Measurements from ENCODE around the gene STT3B. TPM values are rescaled to one million over a fixed set of nuclear protein-coding genes. Genes with fewer than 3 reads are reported as not detected.

STT3B gene
- total RNA-seq, 2 donors from 2014 or later: 44.5 to 65.1 TPM

- WGBS, 2 donors: 87 to 90% methylated on average over 2 to 5 of the region's 5 CpGs
- H3K4me1 ChIP-seq: peaks cover 37% of the 10 kb centered on the region
- no peaks in the 10 kb centered on the region for H3K9me3 ChIP-seq
- DNase-seq (no peak), ATAC-seq (no peak)
- no peaks in the 10 kb centered on the region for H3K36me3 ChIP-seq (replicated peaks in 1 of 2; ENCODE audit: insufficient read depth in 1 of 2, low read depth in 2 of 2)
- H3K27me3 ChIP-seq: no peaks in the 10 kb centered on the region
- TF ChIP-seq CTCF (IDR thresholded peaks at IDR 0.05): no peak
- TF ChIP-seq POLR2A (IDR thresholded peaks at IDR 0.05): no peak
- no peak overlapping the region for H3K4me3 ChIP-seq
- intact Hi-C loops (cut with DNase I): no loop called here
- no peak overlapping the region for H3K27ac ChIP-seq
Observed at GRCh38 chr3:31561891-31562290, 29.2 kb downstream of the STT3B start.

GRCh38 chr3:31562525-31562924 lies 29.8 kb downstream of the STT3B start:
- no peak for DNase-seq
- no peak overlapping the region for H3K27ac ChIP-seq
- TF ChIP-seq POLR2A (IDR thresholded peaks at IDR 0.05) (no peak), CTCF (IDR thresholded peaks at IDR 0.05) (no peak)
- intact Hi-C loops (cut with DNase I): no loop called here
- WGBS, 2 donors: 93% methylated on average over 6 to 8 of the region's 8 CpGs
- no peak for ATAC-seq
- peaks cover 41% of the 10 kb centered on the region for H3K4me1 ChIP-seq
- H3K36me3 ChIP-seq (replicated peaks in 1 of 2; ENCODE audit: insufficient read depth in 1 of 2, low read depth in 2 of 2): no peaks in the 10 kb centered on the region
- H3K9me3 ChIP-seq: no peaks in the 10 kb centered on the region
- no peaks in the 10 kb centered on the region for H3K27me3 ChIP-seq
- H3K4me3 ChIP-seq: no peak overlapping the region

- 8 to 14% methylated on average over 1 of the region's 1 CpG for WGBS, 2 donors
- Histone ChIP-seq H3K36me3 (replicated peaks in 1 of 2; ENCODE audit: insufficient read depth in 1 of 2, low read depth in 2 of 2) (no peaks in the 10 kb centered on the region), H3K4me1 (peaks cover 51% of the 10 kb centered on the region), H3K27ac (peak overlapping the region in 1 of 4 donors; percentile 21), H3K9me3 (no peaks in the 10 kb centered on the region), H3K27me3 (no peaks in the 10 kb centered on the region), H3K4me3 (no peak overlapping the region)
- no peak for DNase-seq
- TF ChIP-seq CTCF (IDR thresholded peaks at IDR 0.05) (no peak), POLR2A (IDR thresholded peaks at IDR 0.05) (no peak)
- peak; percentile 40 for ATAC-seq
- intact Hi-C loops (cut with DNase I): no loop called here
Observed at GRCh38 chr3:31565288-31565687, 32.6 kb downstream of the STT3B start.

GRCh38 chr3:31567036-31567435 lies 34.3 kb downstream of the STT3B start:
- intact Hi-C loops (cut with DNase I): no loop called here
- H3K4me1 ChIP-seq: peaks cover 61% of the 10 kb centered on the region
- WGBS, 2 donors: 79 to 80% methylated on average over 1 of the region's 1 CpG
- H3K36me3 ChIP-seq (replicated peaks in 1 of 2; ENCODE audit: insufficient read depth in 1 of 2, low read depth in 2 of 2): no peaks in the 10 kb centered on the region
- ATAC-seq: no peak
- no peaks in the 10 kb centered on the region for H3K27me3 ChIP-seq
- no peak overlapping the region for H3K27ac ChIP-seq
- H3K9me3 ChIP-seq: no peaks in the 10 kb centered on the region
- DNase-seq: no peak
- no peak overlapping the region for H3K4me3 ChIP-seq
- TF ChIP-seq POLR2A (IDR thresholded peaks at IDR 0.05) (no peak), CTCF (IDR thresholded peaks at IDR 0.05) (peak in 2 of 7 experiments; percentile 5 to 10)

- H3K4me1 ChIP-seq: peaks cover 45% of the 10 kb centered on the region
- TF ChIP-seq CTCF (IDR thresholded peaks at IDR 0.05) (no peak), POLR2A (IDR thresholded peaks at IDR 0.05) (no peak)
Observed at GRCh38 chr3:31568649-31569048, 35.9 kb downstream of the STT3B start.

More at GRCh38 chr3:31568649-31569048, 35.9 kb downstream of the STT3B start:
- DNase-seq (no peak), ATAC-seq (no peak)
- Histone ChIP-seq H3K9me3 (no peaks in the 10 kb centered on the region), H3K27me3 (no peaks in the 10 kb centered on the region), H3K27ac (no peak overlapping the region), H3K4me3 (no peak overlapping the region), H3K36me3 (replicated peaks in 1 of 2; ENCODE audit: insufficient read depth in 1 of 2, low read depth in 2 of 2) (no peaks in the 10 kb centered on the region)
- 91 to 100% methylated on average over 1 of the region's 1 CpG for WGBS, 2 donors
- intact Hi-C loops (cut with DNase I): no loop called here

Data from body of pancreas (tissue), 4 donors.